NCI-H2081 treated with DMSO at 0.1 percent for 48 hours (cell line): Measurements from ENCODE around the gene PABPC1L.

ENCODE experiments used
- DNase-seq: peaks from one replicate; lab custom pipeline; 2025; lab: John Stamatoyannopoulos, UW

PABPC1L gene

DNA sequence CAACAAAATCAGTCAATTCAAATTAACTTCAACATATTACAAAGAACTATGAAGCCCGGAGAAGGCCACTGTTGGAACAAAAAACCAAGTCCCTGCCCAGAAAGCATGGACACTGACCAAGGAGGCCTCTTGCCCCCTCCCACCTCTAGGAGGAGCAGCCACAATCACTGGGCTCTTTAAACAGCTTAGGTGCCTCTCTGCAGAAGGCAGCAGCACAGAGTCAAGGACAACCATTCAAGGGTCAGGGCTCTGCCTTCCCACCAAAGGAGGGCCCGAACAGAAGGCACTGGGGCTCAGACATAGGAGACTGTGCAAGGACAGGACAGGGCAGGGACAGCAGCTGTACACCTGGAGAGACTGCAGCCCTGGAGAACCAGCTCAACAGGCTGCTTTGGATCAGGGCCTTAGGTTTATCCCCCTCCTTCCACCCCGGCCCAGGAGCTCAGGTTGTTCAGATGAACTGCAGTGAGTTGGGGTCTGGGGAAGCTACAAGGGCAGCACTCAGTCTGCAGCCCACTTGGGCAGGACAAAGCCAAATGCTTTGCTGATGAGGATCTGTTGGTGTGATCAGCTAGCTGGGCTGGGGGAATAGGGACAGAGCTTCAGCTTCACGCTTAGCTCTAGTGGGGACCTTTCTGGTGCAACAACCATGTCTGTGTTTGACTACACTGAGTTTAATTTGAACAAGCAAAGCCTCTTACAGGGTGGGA lies 32.6 kb downstream of the PABPC1L start:
- no peak for DNase-seq

DNA sequence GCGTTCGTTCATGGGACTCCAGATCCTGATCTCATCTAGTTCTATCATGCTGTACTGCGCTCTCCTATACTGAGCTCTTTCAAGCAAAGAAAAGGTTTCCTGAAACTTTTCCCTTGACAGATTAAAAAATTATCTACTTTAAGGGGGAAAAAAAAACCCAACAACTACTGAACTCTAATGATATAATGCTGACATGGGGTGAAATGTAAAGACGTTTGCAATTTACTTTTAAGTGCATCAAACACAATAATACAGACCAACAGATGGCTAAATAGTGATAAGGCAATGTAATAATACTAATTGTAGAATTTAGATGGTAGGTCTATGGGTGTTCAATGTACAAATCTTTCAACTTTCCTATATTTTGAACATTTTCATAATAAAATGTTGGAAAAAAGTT lies 34.0 kb downstream of the PABPC1L start:
- no peak for DNase-seq

DNA sequence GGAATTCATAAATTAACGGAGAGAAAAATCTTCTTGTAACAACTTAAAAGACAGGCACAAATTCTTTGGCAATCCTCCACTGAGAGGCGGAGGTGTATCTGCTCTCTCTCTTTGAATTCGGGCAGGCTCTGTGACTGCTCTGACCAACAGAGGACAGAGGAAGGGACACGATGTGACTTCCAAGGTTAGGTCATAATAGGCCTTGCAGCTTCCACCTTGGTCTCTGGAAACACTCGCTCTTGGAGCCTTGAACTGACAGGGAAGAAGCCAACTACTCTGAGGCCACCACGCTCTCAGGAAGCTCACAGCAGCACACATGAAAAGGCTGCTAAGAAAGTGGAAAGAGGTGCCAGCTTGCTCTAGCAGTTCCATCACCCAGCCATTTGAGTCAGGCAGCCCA lies 35.4 kb downstream of the PABPC1L start:
- no peak for DNase-seq

DNA sequence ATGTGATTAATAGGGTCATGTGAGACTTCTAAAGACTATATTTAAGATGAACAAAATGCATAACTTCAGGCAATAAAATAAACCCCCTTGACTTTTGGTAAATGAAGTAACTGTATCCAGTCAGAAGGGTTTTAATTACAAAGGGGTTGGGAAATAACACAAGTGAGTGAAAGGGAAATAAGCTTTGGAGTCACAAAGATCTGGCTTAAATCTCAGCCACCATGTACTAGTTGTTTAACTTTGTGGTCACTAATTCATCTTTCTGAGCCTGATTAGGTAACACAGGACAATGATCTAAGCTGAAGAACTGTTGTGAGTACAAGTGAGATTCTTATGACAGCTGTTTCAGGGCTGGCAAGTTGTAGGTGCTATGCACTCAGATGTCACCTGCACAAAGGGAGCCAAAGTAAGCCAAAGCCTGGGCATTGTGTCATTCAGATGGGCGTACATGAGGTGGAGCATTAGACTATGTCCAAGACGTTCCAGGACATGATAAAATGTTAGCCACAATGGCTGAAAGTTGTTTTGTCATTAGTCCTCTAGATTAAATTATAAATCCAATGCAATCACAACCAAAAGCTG lies 36.5 kb downstream of the PABPC1L start:
- no peak for DNase-seq

DNA sequence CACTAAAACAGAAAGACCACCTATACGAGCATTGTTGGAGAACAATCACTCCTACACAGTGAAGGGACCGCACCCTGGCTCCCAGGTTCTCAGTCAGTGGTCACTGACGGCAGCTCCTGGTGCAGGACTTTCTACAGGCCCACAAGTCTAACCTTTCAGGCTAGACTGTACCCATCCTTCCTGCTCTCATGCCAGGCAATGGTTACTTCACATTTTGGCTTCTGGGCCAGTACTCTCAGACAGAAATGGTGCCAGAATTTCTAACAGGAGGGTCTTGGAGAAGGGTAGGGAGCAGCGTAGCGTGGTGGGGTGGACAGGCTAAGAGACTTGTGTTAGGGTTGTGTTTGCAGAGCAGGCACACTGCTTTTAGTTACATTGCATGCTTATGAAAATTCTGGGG lies 38.2 kb downstream of the PABPC1L start:
- no peak for DNase-seq

DNA sequence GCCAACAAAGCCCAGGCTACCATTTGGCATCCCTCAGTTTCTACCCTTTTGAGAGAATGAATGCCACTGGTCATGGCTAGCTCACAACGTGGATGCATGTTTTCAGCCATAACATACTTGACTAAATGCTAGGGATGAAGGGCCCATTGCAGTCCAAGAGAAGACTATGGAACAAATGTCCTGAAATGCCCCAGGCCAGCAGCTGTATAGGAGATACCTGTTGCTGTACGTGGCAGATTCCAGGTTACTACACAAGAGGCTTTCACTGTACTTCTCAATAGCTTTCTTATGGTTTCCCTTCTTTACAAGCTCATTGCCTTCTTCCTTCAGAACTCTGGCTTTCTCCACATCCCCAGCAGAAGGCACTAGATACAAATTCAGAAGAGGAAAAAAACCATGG lies 38.7 kb downstream of the PABPC1L start:
- no peak for DNase-seq

DNA sequence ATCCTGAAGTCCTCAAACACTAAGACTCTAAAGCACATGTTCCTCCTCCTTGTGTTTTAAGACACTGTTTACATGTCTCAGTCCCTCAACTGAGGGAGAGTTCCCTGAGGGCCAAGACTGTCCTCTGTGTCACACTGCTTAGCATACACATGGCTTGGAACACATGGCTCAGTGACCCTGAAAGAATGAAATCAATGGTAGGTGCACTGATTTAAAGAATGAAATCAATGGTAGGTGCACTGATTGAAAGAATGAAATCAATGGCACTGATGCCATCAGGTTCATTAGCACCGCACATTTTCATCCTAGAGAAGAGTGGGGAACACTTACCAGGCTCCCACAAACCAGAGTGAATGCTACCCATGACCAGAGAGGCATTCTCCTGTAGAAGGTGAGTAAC lies 40.5 kb downstream of the PABPC1L start:
- no peak for DNase-seq

DNA sequence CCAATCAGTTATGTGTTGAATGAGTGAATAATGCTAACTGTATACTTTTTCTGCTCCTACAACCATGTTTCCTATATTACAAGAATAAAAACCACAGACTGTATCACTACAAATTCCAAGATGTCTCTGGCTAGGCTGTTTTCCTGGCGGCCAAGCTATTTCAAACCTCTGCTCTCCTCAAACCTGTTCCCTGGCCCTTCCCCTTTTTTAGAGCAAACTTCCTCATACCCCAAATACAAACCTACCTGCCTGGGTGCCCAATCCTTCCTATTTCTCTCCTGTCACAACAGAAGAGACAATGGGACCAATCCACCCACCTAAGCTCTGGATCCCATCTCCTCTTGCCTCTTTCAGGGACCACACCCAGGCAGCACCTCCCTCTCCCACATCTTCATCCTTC lies 42.9 kb downstream of the PABPC1L start:
- no peak for DNase-seq

DNA sequence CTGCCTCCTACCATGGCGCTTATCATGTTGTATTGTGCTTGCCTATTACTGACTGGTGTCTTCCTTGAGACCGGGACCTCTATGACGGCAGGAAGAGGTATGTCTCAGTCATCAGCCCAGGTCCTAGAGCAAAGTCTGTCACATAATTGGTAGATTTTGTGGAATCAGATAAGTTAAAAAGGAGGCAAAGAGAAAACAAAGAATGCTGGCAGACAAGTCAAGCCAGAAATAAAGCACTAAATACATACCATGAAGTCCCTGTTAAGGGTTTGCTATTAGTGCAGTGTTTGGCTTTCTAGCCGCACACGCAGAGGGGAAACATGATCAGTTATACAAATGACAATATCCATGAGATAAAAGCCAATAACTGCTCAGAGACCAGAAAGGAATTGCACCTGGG lies 44.4 kb downstream of the PABPC1L start:
- no peak for DNase-seq

DNA sequence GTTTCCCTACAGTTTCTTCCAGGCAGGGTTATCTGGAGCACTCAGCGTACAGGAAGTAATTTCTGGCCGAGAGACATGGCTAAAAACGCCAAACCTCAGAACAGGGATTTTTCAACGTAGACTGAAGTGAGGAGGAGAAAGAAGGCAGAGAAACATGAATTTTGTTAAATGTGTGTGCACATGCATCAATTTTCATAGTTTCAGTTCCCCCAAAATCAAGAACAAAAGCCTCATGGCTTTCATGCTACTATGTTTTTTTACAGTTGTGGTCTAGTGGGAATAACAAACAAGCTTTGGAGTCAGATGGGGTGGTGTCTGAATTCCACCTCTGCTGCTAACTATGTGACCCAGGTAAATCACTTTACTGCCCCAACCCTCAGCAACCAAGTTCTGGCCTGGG lies 45.4 kb downstream of the PABPC1L start:
- DNase-seq = no peak

DNA sequence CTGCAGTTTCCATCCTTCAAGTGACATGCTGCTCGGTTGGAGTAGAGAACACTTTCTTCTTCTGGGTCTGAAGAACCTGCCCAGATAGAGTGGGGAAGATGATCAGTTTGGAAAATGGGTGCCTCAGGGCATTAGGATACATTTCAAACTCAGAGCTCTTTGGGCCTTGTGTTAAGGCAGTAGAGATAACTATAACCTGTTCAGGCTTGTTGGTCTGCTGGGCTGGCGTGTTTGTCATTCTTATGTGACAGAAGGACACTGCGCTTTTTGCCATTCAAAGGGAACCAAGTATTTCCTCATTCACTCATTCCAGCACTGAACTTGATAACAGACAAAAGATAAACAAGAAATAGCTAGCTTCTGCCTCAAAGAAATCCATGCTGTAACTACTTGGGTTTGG lies 46.5 kb downstream of the PABPC1L start:
- no peak for DNase-seq

DNA sequence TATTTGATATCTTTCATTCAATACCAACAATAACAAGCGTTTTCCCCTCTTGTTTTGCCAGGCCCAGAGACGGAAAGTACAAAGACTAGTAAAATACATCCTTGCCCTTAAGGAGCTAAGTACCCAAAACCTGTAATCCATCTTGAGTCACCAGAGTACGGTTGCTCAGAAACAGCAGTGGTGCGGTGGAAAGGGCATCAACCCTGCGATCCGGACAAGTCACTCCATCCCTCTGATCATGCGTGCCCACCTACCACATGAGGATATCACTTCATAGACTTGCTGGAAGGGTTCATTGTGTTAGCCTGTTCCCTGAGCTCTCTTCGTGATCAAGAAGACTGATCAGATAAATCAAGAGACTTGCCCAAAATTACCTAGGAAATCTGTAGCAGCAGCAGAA lies 48.4 kb downstream of the PABPC1L start:
- DNase-seq = no peak

DNA sequence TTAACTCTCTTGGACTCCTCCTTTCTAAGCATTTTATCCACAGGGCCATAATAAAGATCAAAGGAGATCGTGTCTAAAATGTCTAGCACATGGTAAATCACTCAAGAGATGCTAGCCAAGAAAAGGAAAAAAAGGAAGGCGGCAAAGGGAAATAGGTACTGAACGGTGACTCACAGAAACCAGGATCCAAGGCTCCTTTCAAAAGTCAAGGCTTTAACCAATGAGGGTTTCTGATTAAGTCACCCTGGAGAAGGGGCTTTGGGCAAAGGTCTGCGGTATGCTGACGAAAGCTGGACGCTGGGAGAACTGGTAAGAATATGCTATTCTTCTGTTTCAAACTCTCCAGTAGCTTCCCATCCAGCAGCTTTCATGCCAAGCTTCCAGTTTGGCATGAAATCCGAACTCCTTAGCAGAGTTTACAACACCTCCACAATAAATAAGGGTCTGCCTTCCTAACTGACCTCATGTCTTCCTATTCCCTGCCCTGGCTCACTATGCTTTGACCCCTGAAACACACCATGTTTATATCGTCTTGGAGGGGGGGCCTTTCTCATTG lies 49.3 kb downstream of the PABPC1L start:
- no peak for DNase-seq

DNA sequence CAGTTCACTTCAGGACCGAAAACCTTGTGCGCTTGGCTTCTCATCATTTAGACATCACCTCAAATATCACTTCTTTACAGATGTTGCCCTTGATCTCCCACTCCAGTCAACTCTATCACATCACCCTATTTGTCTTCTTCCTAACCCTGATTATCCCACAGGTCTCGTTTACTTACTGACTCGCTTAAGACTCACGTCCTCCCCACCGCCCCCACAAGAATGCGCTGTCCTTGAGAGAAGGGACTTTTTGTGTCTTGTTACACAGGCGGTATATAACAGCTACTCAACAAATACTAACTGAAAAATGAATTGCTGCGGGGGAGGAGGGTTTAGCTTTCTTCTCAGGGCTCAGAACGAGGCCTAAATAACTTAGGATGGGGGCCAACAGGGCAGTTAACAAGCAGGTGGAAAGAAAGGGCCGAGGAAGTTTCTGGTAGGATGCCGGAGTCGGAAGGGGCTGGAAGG lies 49.8 kb downstream of the PABPC1L start:
- DNase-seq = no peak

DNA sequence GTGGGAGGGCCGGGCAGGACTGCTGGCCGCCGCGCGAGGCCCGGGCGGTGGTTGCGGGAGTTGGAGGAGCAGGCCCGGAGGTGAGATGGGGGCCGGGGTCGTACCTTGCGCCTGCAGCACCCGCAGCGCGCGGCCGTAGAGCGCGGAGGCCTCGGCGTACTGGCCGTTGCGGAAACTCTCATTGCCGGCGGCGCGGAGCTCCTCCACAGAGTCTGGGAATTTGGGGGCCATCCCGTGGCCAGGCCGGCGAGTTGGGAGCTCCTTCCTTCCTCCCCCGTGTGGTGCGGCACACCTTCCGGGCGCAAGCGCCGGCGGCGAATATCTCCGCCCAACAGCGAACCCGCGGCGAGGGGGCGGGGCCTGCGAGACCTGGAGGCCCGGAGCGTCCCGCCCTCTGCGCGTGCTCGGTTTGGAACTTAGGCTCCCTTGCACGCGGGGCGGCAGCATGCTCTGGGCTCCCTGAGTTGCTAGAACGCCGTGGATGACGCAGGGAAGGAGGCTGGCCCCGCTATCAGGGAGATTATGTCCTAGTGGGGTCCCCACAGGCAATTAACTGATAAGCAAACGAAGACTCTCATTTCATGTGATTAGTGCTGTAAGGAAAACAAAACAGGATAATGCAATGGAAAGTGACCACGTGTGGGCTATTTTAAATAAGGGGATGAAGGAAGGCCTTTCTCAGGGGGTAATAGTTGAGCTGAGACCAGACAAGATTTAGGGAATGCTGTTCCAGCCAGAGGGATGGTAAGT lies 50.4 kb downstream of the PABPC1L start, which contains the start of gene TOMM34:
Gene TOMM34, minus strand, starts transcription at position 295 of the 750 bp plus-strand sequence. Its CDS starts 64 bp downstream, at position 231.
- peak; percentile 75 for DNase-seq

DNA sequence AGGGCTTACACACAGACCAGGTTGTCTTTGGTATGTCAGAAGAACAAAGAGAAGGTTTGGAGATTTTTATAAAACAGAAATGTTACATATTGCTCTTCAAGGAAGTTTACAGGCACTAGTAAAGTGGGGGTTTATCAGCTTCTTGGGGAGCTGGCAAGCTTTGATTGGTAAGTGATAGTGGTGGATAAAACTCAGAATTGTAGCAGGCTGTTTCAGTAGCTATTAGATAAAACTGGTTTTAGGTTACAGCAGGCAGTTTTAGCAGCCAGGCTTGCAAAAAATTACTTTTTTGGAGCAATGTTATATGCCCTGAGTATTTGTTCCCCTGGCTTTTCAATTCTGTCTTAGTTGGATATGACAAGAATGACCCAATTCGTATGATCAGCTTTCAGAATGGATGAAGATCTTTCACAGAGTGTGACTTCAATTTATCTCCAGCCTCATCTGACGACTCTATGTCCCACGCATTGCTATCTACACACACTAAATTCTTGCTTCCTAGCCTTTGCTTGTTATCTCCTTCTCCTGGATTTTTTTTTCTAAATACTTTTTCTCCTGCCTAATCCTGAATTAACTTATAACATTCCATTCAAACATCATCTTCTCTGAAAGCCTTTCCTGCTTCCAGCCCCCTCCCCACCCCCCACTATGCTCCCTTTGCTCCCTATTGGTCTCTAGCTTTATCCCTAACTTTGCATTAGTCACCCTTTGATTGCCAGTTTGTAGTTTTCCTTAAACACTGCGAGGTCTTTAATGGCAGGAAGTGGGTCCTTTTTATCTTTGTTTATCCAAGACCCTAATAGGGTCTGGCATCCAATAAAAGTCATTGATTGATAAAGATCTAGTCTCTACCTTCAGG lies 51.4 kb downstream of the PABPC1L start:
- no peak for DNase-seq

DNA sequence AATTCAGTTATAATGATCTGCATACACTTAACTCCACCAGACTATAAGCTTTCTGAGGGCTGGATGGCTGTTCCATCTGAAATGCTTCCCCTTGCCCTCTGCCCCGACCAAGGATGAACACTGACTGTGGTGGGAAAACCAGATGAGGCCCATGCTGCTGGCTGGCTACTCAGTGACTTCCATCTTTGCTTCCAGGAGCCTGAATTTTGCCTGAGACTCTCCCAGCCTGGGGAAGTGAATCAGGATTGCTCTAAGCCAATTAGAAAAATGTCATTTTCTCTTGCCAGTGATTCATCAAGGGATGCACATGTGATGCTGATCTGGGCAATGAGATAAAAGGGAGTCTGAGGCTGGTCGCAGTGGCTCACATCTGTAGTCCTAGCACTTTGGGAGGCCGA lies 52.0 kb downstream of the PABPC1L start:
- no peak for DNase-seq

DNA sequence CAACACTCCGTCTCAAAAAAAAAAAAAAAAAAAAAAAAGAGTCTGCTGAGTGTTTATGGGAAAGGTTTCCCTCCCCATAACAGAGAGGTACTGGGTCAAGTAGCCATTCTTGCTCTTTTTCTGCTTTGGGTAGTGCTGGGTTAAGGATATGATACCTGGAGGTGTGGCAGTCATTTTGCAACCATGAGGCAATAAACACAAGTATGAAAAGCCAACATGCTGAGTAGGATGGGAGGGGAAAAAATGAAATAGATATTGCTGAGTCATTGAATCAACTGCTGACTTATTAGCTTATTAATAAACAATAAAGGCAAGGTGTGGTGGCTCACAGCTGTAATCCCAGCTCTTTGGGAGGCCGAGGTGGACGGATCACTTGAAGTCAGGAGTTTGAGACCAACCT lies 52.6 kb downstream of the PABPC1L start:
- no peak for DNase-seq

DNA sequence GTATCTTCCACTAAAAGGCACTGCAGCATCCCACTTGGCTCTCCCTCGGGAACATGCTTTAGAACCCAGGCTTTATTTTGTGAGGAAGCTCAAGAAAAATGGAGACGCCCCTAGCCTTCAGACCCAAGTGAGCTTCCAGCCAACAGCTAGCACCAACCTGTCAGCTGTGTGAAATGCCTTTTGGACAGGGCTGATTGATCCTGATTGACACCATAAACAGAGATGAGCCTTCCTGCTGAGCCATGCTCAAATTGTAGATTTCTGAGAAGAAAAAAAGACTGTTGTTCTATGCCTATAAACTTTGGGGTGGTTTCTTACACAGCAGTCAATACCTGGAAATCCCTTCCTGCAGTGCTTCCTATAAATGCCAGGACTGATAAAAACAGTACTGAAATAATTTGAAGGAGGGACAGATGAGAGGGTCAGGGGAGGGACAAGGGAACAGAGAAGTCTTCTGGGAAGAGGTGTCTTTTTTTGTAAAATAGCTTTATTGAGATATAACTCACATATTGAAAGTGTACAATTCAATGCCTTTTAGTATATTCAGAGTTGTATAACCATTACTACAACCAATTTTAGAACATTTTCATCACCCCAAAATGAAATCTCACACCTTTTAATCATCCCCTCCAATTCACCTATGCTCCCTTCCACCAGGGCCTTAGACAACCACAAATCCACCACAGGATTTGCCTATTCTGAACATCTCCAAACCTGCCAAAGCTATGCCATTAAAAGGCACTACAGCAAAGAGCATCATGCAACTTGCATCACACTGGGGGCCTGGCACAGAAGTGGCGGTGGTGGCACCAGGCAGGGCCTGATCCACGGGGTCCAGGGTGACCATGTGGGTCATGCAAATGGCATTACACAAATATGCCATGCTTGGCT lies 53.7 kb downstream of the PABPC1L start:
- no peak for DNase-seq

DNA sequence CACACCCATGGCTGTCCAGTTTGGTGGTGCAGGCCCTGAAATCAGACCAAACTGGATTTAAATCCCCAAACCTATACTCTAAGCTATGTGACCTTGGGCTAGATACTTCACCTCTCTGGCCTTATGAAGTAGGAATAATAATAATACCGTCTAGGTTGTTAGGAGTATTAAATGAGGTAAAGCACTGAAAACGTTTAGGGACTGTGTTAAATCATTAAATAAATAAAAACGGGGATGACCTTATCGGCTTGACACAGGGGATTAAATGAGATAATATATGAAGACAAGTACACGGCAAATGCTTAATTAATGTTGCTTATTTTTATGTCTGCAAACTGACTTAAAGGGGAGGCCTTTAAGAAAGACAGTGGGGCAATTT lies 55.8 kb downstream of the PABPC1L start:
- no peak for DNase-seq
